GM18502 (cell line): ENCODE measurements around the gene ACOXL.
A peak's percentile ranks its signal among the peaks of the same experiment; 100 is the strongest.

Experiments
- ATAC-seq: cut with Tn5 transposase; IDR thresholded peaks from one replicate; pipeline ENCODE4 v1.9.1; 2021; ENCODE audit warnings: mild to moderate bottlenecking; ENCODE audit not compliant: unreplicated experiment, poor library complexity

Gene ACOXL

DNA sequence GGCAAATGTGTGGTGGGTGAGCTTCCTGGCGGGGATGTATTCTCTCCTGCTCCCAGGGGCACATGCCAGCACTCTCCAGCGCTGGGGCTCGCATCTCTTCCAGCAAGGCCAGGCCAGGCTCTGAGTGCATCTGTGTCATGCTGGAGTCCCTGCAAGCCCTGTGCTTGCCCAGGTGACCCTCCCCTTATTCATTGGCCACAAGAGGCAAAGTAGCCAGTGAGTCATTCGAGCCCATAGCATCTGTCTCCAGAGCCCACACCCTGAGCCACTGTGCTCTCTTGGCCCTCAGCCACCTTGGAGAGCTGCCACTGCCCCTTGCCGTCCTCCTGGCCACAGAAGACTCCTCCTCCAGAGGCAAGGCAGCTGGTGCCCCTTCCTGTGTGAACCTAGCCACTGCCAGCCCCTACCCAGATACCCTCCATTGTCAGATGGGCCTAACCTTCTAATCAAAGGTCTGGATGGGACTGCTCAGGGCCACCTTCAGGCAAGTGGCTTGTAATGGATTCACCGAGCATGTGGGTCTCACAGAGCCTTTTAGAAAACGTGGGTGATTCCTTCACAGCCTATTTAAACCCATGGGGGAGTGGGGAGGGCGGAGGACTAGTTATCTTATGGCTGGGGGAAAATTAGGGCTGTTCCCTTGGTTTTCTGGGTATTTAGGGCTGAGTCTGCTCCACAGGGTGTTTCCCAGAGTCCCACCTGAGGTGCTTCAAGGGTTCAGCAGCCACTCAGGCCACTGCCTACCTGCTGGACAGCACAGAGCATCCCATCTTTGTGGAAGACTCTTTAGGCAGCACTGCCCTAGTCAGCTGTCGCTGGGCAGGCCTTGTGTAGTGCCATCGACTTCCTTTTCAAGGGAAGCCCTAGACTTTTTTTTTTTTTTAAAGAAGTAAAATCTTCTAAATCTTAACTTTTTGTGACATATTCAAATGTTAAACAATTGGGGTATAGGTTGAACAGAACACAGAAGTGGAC is 137.4 kb downstream of the ACOXL start:
- ATAC-seq: no peak

DNA sequence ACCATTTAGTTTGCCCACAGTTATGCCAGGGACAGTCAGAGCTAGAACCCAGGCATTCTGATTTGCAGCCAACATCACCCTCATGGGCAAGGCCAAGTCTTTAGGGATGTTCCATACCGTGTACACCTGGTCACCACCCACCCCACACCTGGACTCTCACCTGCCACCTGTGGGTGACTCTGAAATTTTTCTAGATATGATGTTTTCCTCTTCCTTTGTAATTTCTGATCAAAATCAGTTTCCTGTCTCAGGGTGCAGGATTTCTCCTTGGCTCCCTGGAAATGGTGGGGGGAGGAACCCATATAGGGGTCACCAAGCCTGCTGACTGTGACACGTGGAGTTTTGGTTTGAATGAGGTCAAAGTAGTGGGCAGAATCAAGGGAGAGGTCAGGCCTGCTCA is 138.2 kb downstream of the ACOXL start:
- ATAC-seq: no peak

GRCh38 chr2:110871637-110872036 is 139.3 kb downstream of the ACOXL start:
- no peak for ATAC-seq

DNA sequence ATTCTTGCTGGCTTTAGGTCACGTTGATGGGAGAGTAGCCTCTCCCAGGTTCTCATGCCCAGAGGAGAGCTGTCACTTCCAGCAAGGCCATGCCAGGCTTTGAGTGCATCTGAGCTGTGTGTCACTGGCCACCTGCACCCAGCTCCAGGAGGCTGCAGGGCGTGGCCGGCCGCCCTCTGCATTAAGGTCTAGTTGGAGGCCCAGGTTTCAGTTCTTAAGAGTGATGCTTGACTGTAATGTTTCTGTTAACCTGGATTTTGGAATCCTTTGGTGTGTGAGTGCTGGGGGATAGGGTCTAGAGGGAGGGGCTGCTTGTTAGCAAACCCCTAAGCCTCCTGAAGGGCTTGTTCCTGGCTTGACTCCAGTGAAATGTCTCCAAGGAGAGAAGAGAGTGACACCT is 140.1 kb downstream of the ACOXL start:
- no peak for ATAC-seq

DNA sequence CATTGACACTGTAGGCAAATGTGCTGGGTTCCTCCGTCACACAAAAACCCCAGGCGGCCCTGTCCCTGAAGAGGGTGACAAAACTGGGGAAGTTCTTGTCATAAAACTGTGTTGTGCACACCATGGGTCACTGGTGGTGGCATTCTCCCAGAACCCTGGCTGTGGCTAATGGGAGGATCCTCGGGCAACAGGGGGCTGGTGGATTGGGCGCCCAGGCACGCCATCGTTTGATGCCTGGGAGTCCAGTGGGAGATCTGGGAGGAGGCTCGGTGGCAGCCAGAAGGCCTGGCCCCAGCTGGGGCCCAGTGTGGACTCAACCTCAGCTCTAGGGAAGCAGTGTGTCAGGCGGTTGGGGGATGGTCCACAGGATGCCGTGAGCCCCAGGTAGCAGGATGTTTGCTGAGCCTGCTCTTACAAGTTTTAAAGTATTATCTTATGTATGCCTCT is 140.7 kb downstream of the ACOXL start:
- ATAC-seq: no peak

- no peak for ATAC-seq
Observed at GRCh38 chr2:110873597-110874452, 141.5 kb downstream of the ACOXL start.

DNA sequence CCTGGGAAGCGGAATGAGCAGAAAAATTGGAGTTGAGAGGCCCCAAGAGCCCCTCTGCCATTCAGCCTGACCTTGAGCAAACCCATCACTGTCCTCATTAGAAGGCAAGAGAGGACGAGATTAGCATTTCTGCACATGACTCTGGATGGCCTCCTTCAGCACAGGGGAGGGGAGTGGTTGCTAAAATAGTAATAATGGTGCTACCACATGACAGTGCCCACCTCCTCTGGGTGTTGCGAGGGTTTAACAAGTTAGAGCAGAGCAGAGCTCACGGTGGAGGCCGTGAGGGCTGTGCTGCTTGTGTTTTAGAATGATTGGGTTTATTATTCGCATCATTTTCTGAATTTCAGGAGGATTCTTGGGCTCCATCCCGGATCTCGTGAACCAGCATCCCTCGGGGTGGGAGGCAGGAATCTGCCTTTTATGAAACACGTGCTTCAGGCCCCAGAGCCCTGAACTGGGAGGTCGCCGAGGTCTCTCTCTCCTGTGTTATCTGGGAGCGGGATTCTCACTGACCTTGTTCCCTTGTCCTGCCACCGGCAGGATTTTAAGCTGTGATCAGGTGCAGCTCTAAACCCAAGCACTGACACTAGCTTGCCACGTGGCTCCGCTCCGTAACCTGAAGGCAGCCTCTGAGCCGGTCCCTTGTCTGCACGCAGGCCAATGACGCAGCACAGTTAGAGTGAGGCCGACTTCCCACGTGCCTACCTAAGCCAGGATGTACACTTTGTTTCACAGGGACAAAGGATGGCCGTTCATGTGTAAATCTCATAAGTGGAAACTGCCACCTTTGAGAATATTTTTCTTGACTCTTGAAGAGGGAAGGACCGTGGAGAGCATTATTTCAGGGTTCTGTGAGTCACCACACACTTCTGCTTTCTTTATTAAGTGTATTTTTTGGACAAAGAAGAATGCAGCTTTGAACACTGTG is 142.3 kb downstream of the ACOXL start:
- no peak for ATAC-seq

DNA sequence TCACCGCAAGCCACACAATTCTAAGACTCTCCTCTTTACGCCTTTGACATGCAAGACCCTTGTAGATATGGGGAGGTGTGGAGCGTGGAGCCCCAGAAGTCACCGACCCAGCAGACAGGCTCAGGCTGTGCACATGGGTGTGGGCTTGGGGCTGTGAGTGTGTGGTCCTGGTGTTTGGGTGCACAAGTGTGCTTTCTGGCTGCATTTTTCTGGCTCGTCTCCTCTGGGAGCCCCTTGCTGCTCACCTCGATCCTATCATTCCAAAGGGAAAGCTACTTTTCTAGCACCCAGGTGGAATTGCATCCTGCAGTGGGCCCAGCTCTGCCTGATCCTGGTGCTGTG is 143.0 kb downstream of the ACOXL start:
- ATAC-seq: no peak

GRCh38 chr2:110876167-110876999 is 144.0 kb downstream of the ACOXL start:
- ATAC-seq: no peak

- ATAC-seq: no peak
Observed at GRCh38 chr2:110877031-110877827, 144.9 kb downstream of the ACOXL start.

GRCh38 chr2:110878150-110878549 is 145.8 kb downstream of the ACOXL start:
- ATAC-seq: no peak

GRCh38 chr2:110881908-110882307 is 149.5 kb downstream of the ACOXL start:
- peak; percentile 71 for ATAC-seq

GRCh38 chr2:110883406-110883805 is 151.0 kb downstream of the ACOXL start:
- no peak for ATAC-seq

DNA sequence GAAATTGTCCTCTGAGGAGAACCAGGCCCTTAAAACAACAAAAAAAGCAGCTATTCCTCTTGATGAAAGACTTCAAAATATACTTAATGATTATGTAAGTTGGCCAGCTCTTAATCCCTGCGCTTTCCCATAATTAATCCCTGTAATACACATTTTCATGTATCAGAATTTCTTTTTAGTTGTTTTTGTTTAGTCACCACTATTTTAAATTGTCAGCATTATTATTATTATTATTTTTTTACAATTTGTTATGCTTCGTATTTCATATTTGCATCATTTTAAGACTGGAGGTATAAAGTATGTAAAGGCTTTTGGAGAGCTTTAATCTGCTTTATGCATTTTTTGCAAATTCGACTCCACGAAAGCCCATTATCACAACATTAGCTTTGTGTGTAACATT is 152.9 kb downstream of the ACOXL start:
- no peak for ATAC-seq

- ATAC-seq: no peak
Observed at GRCh38 chr2:110886826-110887573, 154.6 kb downstream of the ACOXL start.

DNA sequence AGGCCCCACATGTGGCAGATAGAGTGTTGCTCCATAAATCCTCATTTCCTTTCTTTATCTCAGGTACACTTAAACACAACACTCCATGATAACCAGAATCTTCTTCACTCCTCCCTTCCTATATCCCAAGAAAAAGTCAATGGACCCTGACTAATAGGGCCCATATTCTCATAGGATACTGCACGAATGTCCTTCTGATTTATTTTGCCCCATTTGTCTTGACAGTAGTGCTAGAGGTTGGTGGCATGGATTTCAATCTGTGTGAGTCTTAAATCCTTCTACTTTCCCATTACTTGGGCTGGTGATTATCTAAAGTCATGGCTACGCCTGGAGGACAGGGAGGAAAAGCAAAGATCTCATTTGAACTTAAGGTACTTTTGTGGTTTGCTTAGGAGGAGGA is 156.0 kb downstream of the ACOXL start:
- no peak for ATAC-seq

DNA sequence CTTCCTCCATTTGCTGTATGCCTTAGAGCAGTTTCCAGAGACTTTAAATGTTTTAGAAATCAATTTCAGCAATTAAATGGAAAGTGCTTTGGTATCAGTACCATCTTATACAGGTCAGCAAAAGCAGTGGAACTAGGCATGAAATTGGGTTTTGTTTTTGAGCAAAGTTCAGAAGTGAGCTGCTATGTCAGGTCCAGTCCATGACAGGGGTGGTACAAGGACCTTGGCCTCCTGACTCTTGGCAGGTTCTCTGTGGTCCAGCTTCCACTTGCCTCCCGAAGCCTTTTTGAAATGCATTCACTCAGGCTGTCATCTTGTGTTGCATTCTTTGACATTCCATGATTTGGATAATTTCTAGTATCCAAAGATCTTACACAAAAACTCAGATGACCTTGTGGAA is 159.3 kb downstream of the ACOXL start:
- ATAC-seq: no peak

DNA sequence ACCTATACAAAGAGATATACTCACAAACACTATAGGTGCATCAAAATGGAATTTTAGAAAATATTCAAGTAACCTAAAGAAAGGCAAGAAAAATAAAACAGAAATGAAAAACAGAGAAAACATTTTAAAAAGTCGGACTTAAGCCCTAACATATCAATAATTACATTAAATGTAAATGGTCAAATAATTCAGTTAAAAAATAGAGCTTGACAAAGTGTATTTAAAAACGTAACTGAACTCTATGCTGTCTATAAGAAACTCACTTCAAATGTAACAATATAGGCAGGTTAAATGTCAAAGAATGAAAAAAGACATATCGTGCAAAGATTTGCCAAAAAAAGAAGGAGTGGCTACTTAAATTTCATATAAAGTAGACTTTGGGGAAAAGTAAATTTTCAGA is 163.9 kb downstream of the ACOXL start:
- no peak for ATAC-seq
